HG03045 (cell line): Measurements from ENCODE around the gene HFM1.
"Not testable (repeated sequence)": the region's sequence is repeated elsewhere in the genome, so short reads cannot be mapped to it uniquely, and the experiment has no call there.

Experiments
- ATAC-seq: cut with Tn5 transposase; IDR thresholded peaks from one replicate; pipeline ENCODE4 v1.9.1; 2021; ENCODE audit warnings: mild to moderate bottlenecking, moderate library complexity; ENCODE audit not compliant: unreplicated experiment

The HFM1 gene

GRCh38 chr1:91404151-91405012 is at the start of gene HFM1:
HFM1 (minus strand) TSS chr1:91404837; CDS start chr1:91401082, 3,755 bp downstream.
- peak; percentile 96 for ATAC-seq

- no peak for ATAC-seq
These were observed 49.5 kb upstream of the HFM1 start for GRCh38 chr1:91454136-91454535.

GRCh38 chr1:91450260-91450659 is 45.6 kb upstream of the HFM1 start:
- no peak for ATAC-seq

GRCh38 chr1:91447782-91448181 is 43.1 kb upstream of the HFM1 start:
- ATAC-seq = not testable (repeated sequence)

- ATAC-seq = not testable (repeated sequence)
These were observed 37.3 kb upstream of the HFM1 start for GRCh38 chr1:91441980-91442379.

GRCh38 chr1:91440847-91441246 is 36.2 kb upstream of the HFM1 start:
- no peak for ATAC-seq

GRCh38 chr1:91439016-91439415 is 34.4 kb upstream of the HFM1 start:
- no peak for ATAC-seq

GRCh38 chr1:91428182-91428798 is 23.7 kb upstream of the HFM1 start:
- no peak for ATAC-seq

- ATAC-seq = no peak
These were observed 23.1 kb upstream of the HFM1 start for GRCh38 chr1:91427741-91428140.

- ATAC-seq = not testable (repeated sequence)
These were observed 17.9 kb upstream of the HFM1 start for GRCh38 chr1:91422523-91422922.

GRCh38 chr1:91412371-91412770 is 7.7 kb upstream of the HFM1 start:
- no peak for ATAC-seq

GRCh38 chr1:91406773-91407389 is 2.2 kb upstream of the HFM1 start:
- no peak for ATAC-seq

GRCh38 chr1:91402023-91402422 is 2.6 kb downstream of the HFM1 start:
- ATAC-seq = no peak

GRCh38 chr1:91400133-91400725 is 4.4 kb downstream of the HFM1 start:
- ATAC-seq = no peak

- no peak for ATAC-seq
These were observed 6.3 kb downstream of the HFM1 start for GRCh38 chr1:91398291-91398690.

GRCh38 chr1:91397605-91398004 is 7.0 kb downstream of the HFM1 start:
- no peak for ATAC-seq

- no peak for ATAC-seq
These were observed 11.6 kb downstream of the HFM1 start for GRCh38 chr1:91393042-91393441.

- no peak for ATAC-seq
These were observed 18.5 kb downstream of the HFM1 start for GRCh38 chr1:91386109-91386508.

- ATAC-seq = no peak
These were observed 21.2 kb downstream of the HFM1 start for GRCh38 chr1:91383456-91383855.

GRCh38 chr1:91381844-91382243 is 22.8 kb downstream of the HFM1 start:
- ATAC-seq = no peak

- ATAC-seq = no peak
These were observed 30.6 kb downstream of the HFM1 start for GRCh38 chr1:91374086-91374485.
